NB4 (cell line): ENCODE measurements around the gene CABLES1.
A peak's percentile ranks its signal among the peaks of the same experiment; 100 is the strongest.

Experiments used
- DNase-seq: peaks from one replicate; pipeline ENCODE4 v3.0.0; 2010; ENCODE audit warnings: low read depth
- H3K4me3 ChIP-seq: one replicate; pipeline ENCODE4 v1.5.1; 2011; ENCODE audit warnings: mild to moderate bottlenecking, low read depth, low read length, moderate library complexity
- MYC ChIP-seq: IDR thresholded peaks from 2 replicates; pipeline ENCODE4 v1.6.1; 2011; ENCODE audit warnings: low read depth, low read length
- POLR2A ChIP-seq: IDR thresholded peaks from 2 replicates; pipeline ENCODE4 v1.6.1; 2011; ENCODE audit warnings: mild to moderate bottlenecking; ENCODE audit not compliant: insufficient read length; ENCODE audit errors: extremely low read depth
- TF ChIP-seq, protein P1 (sequence below): IDR thresholded peaks from 2 replicates; pipeline ENCODE4 v1.6.1; 2011; ENCODE audit warnings: low read depth, low read length
- TF ChIP-seq, protein P2 (sequence below): IDR thresholded peaks from one replicate; pipeline ENCODE4 v1.5.1; 2012; ENCODE audit warnings: low read depth, low read length

The CABLES1 gene

DNA sequence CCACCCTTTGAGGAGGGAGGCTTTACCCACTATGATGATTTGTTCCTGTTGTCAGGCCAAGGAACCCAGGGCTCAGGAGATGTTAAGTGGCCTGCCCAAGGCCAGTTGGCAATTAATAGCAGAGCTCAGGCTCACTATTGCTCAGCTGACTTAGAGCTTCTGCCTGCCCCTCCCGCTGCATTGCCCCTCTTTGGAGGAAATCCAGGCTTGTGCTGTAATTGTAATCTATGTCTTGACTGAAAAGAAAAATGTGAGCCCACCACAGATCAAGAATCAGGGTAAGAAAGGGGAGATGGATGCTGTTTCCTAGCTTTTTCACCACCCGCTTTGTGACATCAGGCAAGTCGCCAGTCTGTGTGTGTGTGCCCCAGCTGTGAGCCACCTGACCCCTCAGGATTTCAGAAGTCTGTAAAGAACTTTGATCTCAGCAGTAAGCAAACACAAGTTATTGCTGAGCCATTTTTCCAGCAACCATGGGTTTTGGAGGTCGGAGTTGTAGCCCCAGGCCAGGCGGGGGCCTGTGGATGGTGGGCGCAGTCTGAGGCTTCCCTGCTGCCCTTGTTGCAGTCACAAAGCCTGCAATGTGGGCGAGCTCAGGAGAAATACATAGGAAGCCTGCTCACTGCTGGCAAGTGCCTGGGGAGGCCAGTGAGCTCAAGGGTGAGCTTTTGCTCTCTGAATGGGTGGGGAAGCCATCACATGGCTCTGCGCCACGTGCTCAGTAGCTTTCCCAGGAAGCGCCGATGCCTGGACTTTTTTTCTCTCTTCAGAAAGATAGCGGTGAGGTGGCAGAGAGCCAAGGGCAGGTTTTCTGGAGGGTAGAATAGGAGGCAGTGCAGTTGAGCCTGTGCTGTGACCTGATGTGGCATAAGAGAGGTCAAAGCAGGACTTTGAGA lies 6.1 kb downstream of the CABLES1 start:
- no peak for TF ChIP-seq MYC
- TF ChIP-seq, protein P1, sequence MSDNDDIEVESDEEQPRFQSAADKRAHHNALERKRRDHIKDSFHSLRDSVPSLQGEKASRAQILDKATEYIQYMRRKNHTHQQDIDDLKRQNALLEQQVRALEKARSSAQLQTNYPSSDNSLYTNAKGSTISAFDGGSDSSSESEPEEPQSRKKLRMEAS = no peak
- TF ChIP-seq, protein P2, sequence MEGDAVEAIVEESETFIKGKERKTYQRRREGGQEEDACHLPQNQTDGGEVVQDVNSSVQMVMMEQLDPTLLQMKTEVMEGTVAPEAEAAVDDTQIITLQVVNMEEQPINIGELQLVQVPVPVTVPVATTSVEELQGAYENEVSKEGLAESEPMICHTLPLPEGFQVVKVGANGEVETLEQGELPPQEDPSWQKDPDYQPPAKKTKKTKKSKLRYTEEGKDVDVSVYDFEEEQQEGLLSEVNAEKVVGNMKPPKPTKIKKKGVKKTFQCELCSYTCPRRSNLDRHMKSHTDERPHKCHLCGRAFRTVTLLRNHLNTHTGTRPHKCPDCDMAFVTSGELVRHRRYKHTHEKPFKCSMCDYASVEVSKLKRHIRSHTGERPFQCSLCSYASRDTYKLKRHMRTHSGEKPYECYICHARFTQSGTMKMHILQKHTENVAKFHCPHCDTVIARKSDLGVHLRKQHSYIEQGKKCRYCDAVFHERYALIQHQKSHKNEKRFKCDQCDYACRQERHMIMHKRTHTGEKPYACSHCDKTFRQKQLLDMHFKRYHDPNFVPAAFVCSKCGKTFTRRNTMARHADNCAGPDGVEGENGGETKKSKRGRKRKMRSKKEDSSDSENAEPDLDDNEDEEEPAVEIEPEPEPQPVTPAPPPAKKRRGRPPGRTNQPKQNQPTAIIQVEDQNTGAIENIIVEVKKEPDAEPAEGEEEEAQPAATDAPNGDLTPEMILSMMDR = no peak
- TF ChIP-seq POLR2A = no peak
- no peak for DNase-seq
- no peak overlapping the region for H3K4me3 ChIP-seq

DNA sequence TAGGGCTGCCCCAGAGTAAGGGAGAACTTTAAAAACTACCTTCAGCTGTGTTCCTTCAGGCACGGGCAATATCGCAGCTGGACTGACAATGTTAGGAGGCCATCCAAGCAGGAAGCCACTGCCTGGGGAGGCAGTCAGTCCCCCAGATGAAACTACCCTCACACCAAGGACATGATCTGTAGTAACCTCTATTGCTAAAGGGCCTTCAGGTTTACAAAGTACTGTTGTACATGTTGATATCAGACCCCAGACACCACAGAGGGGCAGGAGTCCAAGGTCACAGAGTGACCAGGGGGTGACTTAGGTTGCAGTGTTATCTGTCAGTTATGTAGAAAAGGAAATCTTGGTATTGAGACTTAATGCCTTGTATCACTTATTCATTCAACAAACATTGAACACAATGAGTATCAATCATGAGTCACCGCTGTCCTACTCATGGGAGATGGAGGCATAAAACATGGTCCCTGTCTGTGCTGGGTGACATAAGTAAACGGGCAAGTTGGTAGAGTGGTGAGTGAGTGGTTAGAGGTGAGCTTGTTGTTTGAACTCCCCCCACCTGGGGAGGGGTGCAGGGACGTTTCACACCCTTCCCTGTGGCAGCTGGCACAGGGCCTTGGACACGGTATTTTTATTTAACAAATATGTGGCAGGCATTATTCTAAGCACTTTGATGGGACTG lies 7.1 kb downstream of the CABLES1 start:
- TF ChIP-seq, protein P1 = no peak
- TF ChIP-seq, protein P2 = no peak
- no peak for TF ChIP-seq MYC
- TF ChIP-seq POLR2A = no peak
- DNase-seq = no peak
- H3K4me3 ChIP-seq = no peak overlapping the region

DNA sequence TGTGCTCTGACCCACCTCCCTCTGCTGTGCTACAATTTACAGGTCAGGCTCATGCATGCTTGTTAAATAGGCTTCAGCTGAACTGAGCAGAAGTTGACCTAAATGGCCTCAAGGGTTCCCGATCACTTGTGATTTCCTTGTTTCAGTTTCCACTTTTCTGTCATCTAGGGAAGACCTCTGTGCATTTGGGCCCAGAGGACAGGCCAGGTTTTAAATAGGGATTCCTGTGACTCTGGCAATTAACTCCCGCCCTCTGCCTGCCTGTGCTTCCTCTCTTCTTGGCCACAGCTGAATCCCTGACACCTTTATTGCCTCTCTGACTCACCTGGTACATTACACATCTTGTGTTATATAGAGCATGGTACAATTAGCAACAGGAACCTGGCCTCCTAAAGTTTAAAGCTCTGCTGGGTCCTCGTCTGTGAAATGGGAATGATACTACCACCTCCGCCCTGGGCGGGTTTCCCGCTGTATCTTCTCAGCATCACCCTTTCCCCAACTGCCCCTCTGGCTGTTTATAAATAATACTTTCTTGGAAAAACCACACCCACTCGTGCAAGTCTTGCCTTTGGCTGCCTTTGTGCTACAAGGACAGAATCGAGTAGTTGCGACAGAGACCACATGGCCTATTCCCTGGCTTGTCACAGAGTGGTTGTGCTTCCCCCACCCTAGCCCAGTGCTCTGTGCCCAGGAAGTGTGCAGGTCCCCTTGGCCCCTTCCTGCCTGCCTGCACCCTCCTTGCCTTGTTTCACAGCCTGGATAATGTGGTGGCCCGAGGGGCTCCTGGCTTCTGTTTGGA lies 7.9 kb downstream of the CABLES1 start:
- H3K4me3 ChIP-seq = no peak overlapping the region
- TF ChIP-seq POLR2A (no peak), MYC (peak; percentile 87)
- TF ChIP-seq, protein P1 = peak; percentile 85
- TF ChIP-seq, protein P2 = no peak
- DNase-seq = peak; percentile 90

DNA sequence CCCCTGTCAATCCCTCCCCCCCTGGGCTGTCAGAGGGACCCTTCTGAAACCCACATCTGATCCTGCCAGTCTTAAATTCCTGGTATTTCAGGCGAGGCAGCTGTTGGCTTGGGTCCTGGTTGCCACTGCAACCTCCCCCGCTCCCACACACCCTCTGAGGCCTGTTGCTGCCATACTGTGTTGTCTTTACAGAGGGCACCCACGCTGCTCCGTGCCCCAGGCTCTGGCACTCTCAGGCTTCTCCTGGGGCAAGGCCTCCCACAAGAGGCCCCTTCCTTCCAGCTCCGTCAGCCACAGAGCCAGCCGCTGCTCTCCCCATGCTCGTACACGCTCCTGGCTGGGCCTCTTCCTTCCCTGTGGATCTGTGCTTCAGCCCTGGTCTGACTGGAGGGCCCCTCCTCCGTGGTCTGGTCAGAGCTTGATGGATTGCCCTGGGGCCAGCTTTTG lies 8.6 kb downstream of the CABLES1 start:
- TF ChIP-seq, protein P1 = no peak
- no peak for TF ChIP-seq POLR2A
- TF ChIP-seq MYC = no peak
- DNase-seq = peak; percentile 70
- no peak overlapping the region for H3K4me3 ChIP-seq

DNA sequence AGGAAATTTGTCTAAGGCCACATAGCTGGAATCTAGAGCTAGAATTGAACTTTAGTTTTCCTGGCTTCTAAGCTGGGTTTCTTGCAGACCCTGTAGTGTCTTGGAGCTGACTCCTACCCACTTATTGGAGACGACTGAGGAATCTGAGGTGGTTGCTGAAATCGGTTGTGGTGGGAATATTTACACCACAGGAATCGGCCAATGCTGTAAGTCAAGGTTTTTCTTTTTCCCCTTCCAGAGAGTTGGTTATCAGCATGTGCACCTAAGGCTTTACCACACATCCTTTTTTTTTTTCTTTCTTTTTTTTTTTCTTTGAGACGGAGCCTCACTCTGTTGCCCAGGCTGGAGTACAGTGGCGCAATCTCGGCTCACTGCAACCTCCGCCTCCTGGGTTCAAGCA lies 9.4 kb downstream of the CABLES1 start:
- H3K4me3 ChIP-seq = no peak overlapping the region
- TF ChIP-seq MYC (no peak), POLR2A (no peak)
- TF ChIP-seq, protein P1 = no peak
- no peak for DNase-seq

DNA sequence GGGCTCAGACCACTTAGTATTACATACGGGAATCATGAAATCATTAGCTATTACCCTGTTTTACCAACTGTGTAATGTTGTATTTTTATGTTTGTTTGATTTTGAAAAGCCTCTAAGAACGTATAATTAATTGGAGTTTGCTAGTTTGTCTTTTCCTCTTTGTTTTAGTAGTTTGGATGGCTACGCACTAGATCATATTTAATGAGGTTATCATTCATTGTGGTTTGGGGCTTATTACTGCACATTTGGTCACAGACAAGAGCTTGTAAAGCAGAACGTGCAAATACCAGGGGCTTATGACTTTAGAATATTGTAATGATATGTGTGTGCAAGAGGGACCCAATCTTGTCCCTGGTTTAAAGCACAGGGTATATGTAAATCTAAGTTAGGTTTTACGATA lies 10.3 kb downstream of the CABLES1 start:
- TF ChIP-seq POLR2A (no peak), MYC (no peak)
- TF ChIP-seq, protein P2 = no peak
- TF ChIP-seq, protein P1 = no peak
- DNase-seq = no peak
- H3K4me3 ChIP-seq = no peak overlapping the region
